Measurements from ENCODE around the gene TRIM3.

TRIM3 gene

DNA sequence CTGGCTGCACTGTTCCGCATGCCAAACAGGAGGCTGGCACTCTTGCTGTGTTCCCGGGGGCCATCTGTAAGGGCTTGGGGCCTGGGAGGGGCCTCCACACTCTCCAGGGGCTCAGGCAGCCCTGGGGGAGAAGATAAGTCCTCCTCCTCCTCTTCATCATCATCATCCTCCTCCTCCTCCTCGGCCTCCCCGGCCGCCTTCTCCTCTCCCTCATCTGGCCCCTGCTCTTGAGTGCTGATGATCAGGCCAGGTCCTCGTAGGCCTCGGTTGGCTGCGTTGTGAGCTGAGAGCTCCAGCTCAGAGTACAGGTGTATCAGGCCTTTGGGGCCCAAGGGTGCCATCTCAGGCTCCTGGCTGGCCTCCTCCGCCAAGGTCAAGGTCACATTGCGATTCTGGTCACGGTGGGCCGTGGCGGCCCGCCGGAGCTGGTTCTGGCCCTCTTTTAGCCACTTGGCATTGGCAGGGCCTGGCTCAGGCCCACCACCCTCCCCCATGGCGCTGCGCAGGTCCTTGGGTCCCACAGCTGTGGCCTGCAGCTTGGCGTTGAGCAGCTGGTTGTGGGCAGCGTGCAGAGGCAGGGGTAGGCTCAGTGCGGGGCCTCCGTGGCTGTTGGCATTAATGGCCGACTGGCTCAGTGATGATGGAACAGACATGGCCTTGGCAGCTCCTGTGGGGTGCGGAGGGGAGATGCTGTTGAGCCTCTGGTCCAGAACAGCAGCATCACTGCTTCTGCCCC, 62.9 kb downstream of the TRIM3 start:
- Histone ChIP-seq H3K4me3 (ENCODE audit: low read depth, low read length, poor library complexity, severe bottlenecking) (no peak overlapping the region), H3K27ac (ENCODE audit: low read depth, low read length, poor library complexity, severe bottlenecking) (no peak overlapping the region), H3K9me2 (ENCODE audit: low read depth, low read length) (no peaks in the 10 kb centered on the region), H3K27me3 (ENCODE audit: insufficient read depth, low read length) (no peaks in the 10 kb centered on the region), H3K4me1 (ENCODE audit: insufficient read depth, low read length, severe bottlenecking) (no peaks in the 10 kb centered on the region), H3K9ac (ENCODE audit: low read length) (no peak overlapping the region), H3F3A (ENCODE audit: insufficient read depth, low read length) (no peaks in the 10 kb centered on the region), H2AFZ (ENCODE audit: low read length) (no peak overlapping the region), H3K9me3 (ENCODE audit: low read length) (no peaks in the 10 kb centered on the region), H3K36me3 (ENCODE audit: insufficient read depth, low read length) (no peaks in the 10 kb centered on the region), H3K4me2 (ENCODE audit: low read length) (no peak overlapping the region), H4K20me1 (ENCODE audit: insufficient read depth, low read length) (no peaks in the 10 kb centered on the region), H3K79me2 (ENCODE audit: insufficient read depth, low read length) (no peaks in the 10 kb centered on the region)
- TF ChIP-seq, protein P1, sequence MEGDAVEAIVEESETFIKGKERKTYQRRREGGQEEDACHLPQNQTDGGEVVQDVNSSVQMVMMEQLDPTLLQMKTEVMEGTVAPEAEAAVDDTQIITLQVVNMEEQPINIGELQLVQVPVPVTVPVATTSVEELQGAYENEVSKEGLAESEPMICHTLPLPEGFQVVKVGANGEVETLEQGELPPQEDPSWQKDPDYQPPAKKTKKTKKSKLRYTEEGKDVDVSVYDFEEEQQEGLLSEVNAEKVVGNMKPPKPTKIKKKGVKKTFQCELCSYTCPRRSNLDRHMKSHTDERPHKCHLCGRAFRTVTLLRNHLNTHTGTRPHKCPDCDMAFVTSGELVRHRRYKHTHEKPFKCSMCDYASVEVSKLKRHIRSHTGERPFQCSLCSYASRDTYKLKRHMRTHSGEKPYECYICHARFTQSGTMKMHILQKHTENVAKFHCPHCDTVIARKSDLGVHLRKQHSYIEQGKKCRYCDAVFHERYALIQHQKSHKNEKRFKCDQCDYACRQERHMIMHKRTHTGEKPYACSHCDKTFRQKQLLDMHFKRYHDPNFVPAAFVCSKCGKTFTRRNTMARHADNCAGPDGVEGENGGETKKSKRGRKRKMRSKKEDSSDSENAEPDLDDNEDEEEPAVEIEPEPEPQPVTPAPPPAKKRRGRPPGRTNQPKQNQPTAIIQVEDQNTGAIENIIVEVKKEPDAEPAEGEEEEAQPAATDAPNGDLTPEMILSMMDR (IDR thresholded peaks at IDR 0.05; ENCODE audit: low read length): no peak
- TF ChIP-seq EZH2 (IDR thresholded peaks at IDR 0.05; ENCODE audit: borderline replicate concordance, low read length): no peak

DNA sequence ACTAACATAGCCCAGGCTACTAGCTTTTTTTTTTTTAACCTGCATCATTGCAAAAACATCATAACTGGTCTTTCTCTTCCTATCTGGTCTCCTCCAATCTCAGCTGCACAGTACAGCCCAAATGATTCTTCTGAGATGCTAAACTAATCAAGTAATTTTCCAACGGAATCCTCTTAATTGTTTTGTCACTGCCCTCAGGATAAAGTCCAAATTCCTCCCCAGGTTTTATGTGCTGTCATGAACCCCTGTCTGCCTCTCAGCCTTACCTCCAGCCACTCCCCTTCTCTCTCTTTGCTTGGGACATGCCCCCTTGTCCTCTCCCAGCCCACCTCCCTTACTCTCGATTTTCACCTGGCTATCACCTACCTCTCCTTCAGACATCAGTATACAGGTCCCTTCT, 67.4 kb downstream of the TRIM3 start:
- H3K4me3 ChIP-seq (ENCODE audit: low read depth, low read length, poor library complexity, severe bottlenecking): no peak overlapping the region
- no peaks in the 10 kb centered on the region for H3K9me2 ChIP-seq (ENCODE audit: low read depth, low read length)
- no peak overlapping the region for H3K27ac ChIP-seq (ENCODE audit: low read depth, low read length, poor library complexity, severe bottlenecking)
- TF ChIP-seq, protein P1 (IDR thresholded peaks at IDR 0.05; ENCODE audit: low read length): no peak
- no peak for TF ChIP-seq EZH2 (IDR thresholded peaks at IDR 0.05; ENCODE audit: borderline replicate concordance, low read length)
- H3K4me2 ChIP-seq (ENCODE audit: low read length): no peak overlapping the region
- H3K79me2 ChIP-seq (ENCODE audit: insufficient read depth, low read length): no peaks in the 10 kb centered on the region
- H2AFZ ChIP-seq (ENCODE audit: low read length): no peak overlapping the region
- H3K9me3 ChIP-seq (ENCODE audit: low read length): no peaks in the 10 kb centered on the region
- no peaks in the 10 kb centered on the region for H3F3A ChIP-seq (ENCODE audit: insufficient read depth, low read length)
- no peak overlapping the region for H3K9ac ChIP-seq (ENCODE audit: low read length)
- H4K20me1 ChIP-seq (ENCODE audit: insufficient read depth, low read length): no peaks in the 10 kb centered on the region
- H3K36me3 ChIP-seq (ENCODE audit: insufficient read depth, low read length): no peaks in the 10 kb centered on the region
- peaks cover 25% of the 10 kb centered on the region for H3K4me1 ChIP-seq (ENCODE audit: insufficient read depth, low read length, severe bottlenecking)
- no peaks in the 10 kb centered on the region for H3K27me3 ChIP-seq (ENCODE audit: insufficient read depth, low read length)

DNA sequence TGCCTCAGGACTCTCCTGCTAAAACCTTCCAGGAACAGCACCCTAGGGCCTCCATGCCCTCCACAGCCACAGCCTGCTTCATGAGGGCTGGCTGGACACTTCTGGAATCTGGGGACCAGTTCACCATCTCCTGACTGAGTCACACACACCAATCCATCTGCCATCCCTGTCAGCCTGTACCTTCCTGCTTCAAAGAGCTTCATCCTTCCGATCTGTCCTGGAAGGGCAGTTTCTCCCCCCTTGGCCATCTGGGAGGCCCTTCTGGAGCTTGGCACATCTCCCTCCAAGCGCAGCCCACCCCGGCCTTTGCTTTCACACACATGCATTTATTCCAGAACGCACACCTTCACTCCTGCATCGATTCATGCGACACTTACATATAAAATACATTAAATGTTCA, 67.9 kb downstream of the TRIM3 start:
- Histone ChIP-seq H3F3A (ENCODE audit: insufficient read depth, low read length) (no peaks in the 10 kb centered on the region), H3K36me3 (ENCODE audit: insufficient read depth, low read length) (no peaks in the 10 kb centered on the region), H3K79me2 (ENCODE audit: insufficient read depth, low read length) (no peaks in the 10 kb centered on the region), H3K4me1 (ENCODE audit: insufficient read depth, low read length, severe bottlenecking) (peaks cover 25% of the 10 kb centered on the region), H3K9ac (ENCODE audit: low read length) (no peak overlapping the region), H4K20me1 (ENCODE audit: insufficient read depth, low read length) (no peaks in the 10 kb centered on the region), H3K9me2 (ENCODE audit: low read depth, low read length) (no peaks in the 10 kb centered on the region), H3K27ac (ENCODE audit: low read depth, low read length, poor library complexity, severe bottlenecking) (no peak overlapping the region), H2AFZ (ENCODE audit: low read length) (no peak overlapping the region), H3K27me3 (ENCODE audit: insufficient read depth, low read length) (no peaks in the 10 kb centered on the region), H3K4me3 (ENCODE audit: low read depth, low read length, poor library complexity, severe bottlenecking) (no peak overlapping the region), H3K4me2 (ENCODE audit: low read length) (no peak overlapping the region), H3K9me3 (ENCODE audit: low read length) (no peaks in the 10 kb centered on the region)
- TF ChIP-seq, protein P1 (IDR thresholded peaks at IDR 0.05; ENCODE audit: low read length): no peak
- TF ChIP-seq EZH2 (IDR thresholded peaks at IDR 0.05; ENCODE audit: borderline replicate concordance, low read length): no peak

All from OCI-LY1 (cell line).